ENCODE data around the gene LCORL. TPM values are rescaled to one million over a fixed set of nuclear protein-coding genes. Genes with fewer than 3 reads are reported as not detected.

LCORL gene
- total RNA-seq, 1 donor from 2014 or later: 12.6 TPM

DNA sequence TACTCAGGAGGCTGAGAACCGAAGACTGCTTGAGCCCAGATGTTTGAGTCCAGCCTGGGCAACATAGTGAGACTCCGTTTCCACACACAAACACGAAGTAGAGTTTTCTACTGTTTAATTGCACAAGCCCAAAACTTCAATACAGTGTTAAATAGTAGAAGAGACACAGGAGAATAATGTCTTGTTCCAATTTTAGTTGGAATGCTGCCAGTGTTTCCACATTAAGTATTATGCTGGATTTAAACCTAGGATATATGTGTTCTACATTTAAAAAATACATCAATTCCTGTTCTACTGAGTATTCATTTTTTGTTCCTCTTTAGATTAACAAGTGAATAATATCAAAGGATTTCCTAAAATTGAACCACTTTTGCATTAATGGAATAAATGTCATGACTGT is 91.3 kb downstream of the LCORL start:
- no peaks in the 10 kb centered on the region for H3K36me3 ChIP-seq
- no peak for TF ChIP-seq CTCF (IDR thresholded peaks at IDR 0.05)
- no peak overlapping the region for H3K27ac ChIP-seq
- no peaks in the 10 kb centered on the region for H3K4me1 ChIP-seq
- intact Hi-C loops (cut with DNase I): no loop called here
- no peak for DNase-seq
- no peak overlapping the region for H3K4me3 ChIP-seq
- no peak for ATAC-seq
- H3K27me3 ChIP-seq: no peaks in the 10 kb centered on the region
- H3K9me3 ChIP-seq: peaks cover 3% of the 10 kb centered on the region

DNA sequence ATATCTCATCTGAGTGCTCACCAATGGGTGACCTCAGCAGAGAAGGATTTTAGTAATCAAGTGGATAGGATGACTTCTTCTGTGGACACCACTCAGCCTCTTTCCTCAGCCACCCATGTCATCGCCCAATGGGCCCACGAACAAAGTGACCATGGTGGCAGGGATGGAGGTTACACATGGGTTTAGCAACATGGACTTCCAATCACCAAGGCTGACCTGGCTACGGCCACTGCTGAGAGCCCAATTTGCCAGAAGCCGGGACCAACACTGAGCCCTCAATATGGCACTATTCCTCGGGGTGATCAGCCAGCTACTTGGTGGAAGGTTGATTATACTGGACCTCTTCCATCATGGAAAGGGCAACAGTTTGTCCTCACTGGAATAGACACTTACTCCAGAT is 97.4 kb downstream of the LCORL start:
- H3K4me1 ChIP-seq: no peaks in the 10 kb centered on the region
- TF ChIP-seq CTCF (IDR thresholded peaks at IDR 0.05): no peak
- no peaks in the 10 kb centered on the region for H3K27me3 ChIP-seq
- no peak overlapping the region for H3K27ac ChIP-seq
- intact Hi-C loops (cut with DNase I): no loop called here
- DNase-seq: no peak
- no peak for ATAC-seq
- H3K9me3 ChIP-seq: no peaks in the 10 kb centered on the region
- H3K4me3 ChIP-seq: no peak overlapping the region
- H3K36me3 ChIP-seq: no peaks in the 10 kb centered on the region

DNA sequence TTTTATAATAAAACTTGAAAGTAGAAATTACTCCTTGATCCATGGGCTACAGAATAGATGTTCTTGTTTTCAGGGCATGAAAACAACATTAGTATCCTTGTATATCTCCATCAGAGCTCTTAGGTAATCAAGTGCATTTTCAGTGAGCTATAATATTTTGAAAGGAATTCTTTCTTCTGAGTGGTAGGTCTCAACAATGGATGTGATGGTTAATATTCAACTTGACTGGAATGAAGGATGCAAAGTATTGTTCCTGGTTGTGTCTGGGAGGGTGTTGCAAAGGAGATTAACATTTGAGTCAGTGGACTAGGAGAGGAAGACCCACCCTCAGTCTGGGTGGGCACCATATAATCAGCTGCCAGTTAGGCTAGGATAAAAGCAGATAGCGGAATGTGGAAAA is 100.1 kb downstream of the LCORL start:
- no peak overlapping the region for H3K4me3 ChIP-seq
- no peaks in the 10 kb centered on the region for H3K36me3 ChIP-seq
- H3K27me3 ChIP-seq: no peaks in the 10 kb centered on the region
- intact Hi-C loops (cut with DNase I): no loop called here
- H3K9me3 ChIP-seq: no peaks in the 10 kb centered on the region
- DNase-seq (no peak), ATAC-seq (no peak)
- H3K27ac ChIP-seq: no peak overlapping the region
- TF ChIP-seq CTCF (IDR thresholded peaks at IDR 0.05): no peak
- no peaks in the 10 kb centered on the region for H3K4me1 ChIP-seq

DNA sequence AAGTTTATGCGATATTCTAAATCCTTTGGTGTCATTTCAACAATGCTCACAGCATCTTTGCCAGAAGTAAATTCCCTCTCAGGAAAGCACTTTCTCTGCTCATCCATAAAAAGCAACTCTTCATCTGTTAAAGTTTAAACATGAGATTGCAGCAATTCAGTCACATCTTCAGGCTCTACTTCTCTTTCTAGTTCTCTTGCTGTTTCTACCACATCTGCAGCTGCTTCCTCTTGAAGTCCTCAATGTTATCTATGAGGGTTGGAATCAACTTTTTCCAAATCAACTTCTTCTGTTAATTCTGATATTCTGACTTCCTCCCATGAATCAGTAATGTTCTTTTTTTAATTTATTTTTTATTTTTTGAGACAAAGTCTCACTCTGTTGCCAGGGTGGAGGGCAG is 100.9 kb downstream of the LCORL start:
- H3K4me1 ChIP-seq: no peaks in the 10 kb centered on the region
- TF ChIP-seq CTCF (IDR thresholded peaks at IDR 0.05): no peak
- no peaks in the 10 kb centered on the region for H3K27me3 ChIP-seq
- no peak overlapping the region for H3K27ac ChIP-seq
- no peak for ATAC-seq
- H3K4me3 ChIP-seq: no peak overlapping the region
- H3K9me3 ChIP-seq: no peaks in the 10 kb centered on the region
- intact Hi-C loops (cut with DNase I): no loop called here
- no peaks in the 10 kb centered on the region for H3K36me3 ChIP-seq
- no peak for DNase-seq

GRCh38 chr4:17915439-17915838 is 106.1 kb downstream of the LCORL start:
- H3K27me3 ChIP-seq: no peaks in the 10 kb centered on the region
- no peak for TF ChIP-seq CTCF (IDR thresholded peaks at IDR 0.05)
- H3K9me3 ChIP-seq: no peaks in the 10 kb centered on the region
- no peak for DNase-seq
- no peak overlapping the region for H3K27ac ChIP-seq
- no peak for ATAC-seq
- no peaks in the 10 kb centered on the region for H3K4me1 ChIP-seq
- H3K36me3 ChIP-seq: no peaks in the 10 kb centered on the region
- intact Hi-C loops (cut with DNase I): no loop called here
- H3K4me3 ChIP-seq: no peak overlapping the region

GRCh38 chr4:17912011-17912410 is 109.5 kb downstream of the LCORL start:
- no peak for DNase-seq

More at GRCh38 chr4:17912011-17912410, 109.5 kb downstream of the LCORL start:
- Histone ChIP-seq H3K9me3 (no peaks in the 10 kb centered on the region), H3K27ac (no peak overlapping the region), H3K4me3 (no peak overlapping the region), H3K27me3 (no peaks in the 10 kb centered on the region), H3K36me3 (no peaks in the 10 kb centered on the region), H3K4me1 (no peaks in the 10 kb centered on the region)
- ATAC-seq: no peak
- intact Hi-C loops (cut with DNase I): no loop called here
- TF ChIP-seq CTCF (IDR thresholded peaks at IDR 0.05): no peak

All from upper lobe of right lung (tissue), 1 donor.